Epithelial cell of esophagus (primary cell): Measurements from ENCODE around the gene AHRR.

Source experiments
- DNase-seq: peaks from one replicate; pipeline ENCODE4 v3.0.0; 2010; ENCODE audit warnings: low read depth
- H3K4me3 ChIP-seq: 2 replicates; pipeline ENCODE4 v1.5.1; 2011; ENCODE audit warnings: mild to moderate bottlenecking, low read length, control low read depth
- TF ChIP-seq, protein P1 (sequence below): IDR thresholded peaks from 2 replicates; pipeline ENCODE4 v1.5.1; 2011; ENCODE audit warnings: low read depth, mild to moderate bottlenecking, low read length, control low read depth, inconsistent platforms; ENCODE audit not compliant: insufficient read depth; ENCODE audit errors: missing control alignments

AHRR gene

GRCh38 chr5:317086-317811 lies 4.3 kb upstream of the AHRR start:
- H3K4me3 ChIP-seq, result no peak overlapping the region
- peak; percentile 55 for DNase-seq
- TF ChIP-seq, protein P1, sequence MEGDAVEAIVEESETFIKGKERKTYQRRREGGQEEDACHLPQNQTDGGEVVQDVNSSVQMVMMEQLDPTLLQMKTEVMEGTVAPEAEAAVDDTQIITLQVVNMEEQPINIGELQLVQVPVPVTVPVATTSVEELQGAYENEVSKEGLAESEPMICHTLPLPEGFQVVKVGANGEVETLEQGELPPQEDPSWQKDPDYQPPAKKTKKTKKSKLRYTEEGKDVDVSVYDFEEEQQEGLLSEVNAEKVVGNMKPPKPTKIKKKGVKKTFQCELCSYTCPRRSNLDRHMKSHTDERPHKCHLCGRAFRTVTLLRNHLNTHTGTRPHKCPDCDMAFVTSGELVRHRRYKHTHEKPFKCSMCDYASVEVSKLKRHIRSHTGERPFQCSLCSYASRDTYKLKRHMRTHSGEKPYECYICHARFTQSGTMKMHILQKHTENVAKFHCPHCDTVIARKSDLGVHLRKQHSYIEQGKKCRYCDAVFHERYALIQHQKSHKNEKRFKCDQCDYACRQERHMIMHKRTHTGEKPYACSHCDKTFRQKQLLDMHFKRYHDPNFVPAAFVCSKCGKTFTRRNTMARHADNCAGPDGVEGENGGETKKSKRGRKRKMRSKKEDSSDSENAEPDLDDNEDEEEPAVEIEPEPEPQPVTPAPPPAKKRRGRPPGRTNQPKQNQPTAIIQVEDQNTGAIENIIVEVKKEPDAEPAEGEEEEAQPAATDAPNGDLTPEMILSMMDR, result peak; percentile 49

DNA sequence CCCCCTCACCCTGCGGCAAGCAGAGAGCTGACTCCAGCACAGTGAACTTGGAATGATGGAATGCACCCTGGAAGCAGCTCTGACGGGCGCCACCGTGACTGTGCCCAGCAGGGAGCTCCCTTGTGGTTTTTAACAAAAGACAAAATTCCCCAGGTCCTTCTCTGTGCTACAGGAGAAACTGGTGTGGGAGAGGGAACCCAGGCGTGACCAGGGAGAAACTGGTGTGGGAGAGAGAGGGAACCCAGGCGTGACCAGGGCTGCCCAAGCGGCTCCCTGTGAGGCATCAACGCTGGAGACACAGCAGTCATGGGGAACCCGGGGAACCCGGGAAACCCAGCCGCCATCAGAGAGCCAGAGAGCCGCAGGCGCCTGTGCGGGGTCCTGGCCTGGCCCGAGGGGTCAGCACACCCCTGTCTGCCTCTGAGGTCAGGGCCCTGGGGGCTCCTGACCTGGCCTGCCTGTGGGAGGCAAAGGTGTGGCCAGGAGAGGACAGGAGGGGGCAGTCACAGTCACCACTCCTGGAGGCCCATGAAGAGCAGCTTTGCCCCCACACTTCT lies 3.1 kb upstream of the AHRR start:
- DNase-seq, result peak; percentile 27
- no peak overlapping the region for H3K4me3 ChIP-seq
- TF ChIP-seq, protein P1, result no peak

DNA sequence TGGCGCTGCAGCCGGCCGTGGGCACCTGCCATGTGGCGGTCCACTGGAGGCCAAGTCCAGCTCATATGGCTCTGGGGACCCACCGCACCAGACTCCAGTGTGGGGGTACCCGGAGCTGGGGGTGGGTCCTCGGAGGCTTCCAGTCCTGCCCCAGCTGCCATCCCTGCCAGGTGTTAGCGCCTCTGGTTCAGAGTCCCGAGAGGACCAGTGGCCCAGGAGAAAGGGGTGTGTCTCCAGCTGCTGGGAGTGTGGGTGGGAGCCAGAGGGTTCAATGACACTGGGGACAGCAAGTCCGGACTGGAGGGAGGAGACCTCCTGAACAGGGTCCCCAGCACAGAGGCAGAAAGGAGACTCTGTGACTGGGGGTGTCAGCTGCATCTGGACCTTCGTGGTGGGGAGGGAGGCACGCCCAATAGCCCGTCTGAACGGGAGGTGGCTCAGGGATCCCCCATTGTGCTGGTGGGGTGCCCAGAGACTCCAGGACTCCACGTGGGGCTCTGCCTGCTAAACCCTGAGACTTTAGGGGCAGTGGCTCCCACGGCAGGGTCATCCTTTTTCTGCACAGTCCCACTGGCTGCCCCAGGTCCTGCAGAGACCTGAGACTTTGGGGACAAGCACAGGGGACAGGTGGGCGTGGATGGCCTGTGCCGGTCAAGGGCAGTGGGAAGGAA lies 2.4 kb upstream of the AHRR start:
- TF ChIP-seq, protein P1, result no peak
- no peak overlapping the region for H3K4me3 ChIP-seq
- no peak for DNase-seq

DNA sequence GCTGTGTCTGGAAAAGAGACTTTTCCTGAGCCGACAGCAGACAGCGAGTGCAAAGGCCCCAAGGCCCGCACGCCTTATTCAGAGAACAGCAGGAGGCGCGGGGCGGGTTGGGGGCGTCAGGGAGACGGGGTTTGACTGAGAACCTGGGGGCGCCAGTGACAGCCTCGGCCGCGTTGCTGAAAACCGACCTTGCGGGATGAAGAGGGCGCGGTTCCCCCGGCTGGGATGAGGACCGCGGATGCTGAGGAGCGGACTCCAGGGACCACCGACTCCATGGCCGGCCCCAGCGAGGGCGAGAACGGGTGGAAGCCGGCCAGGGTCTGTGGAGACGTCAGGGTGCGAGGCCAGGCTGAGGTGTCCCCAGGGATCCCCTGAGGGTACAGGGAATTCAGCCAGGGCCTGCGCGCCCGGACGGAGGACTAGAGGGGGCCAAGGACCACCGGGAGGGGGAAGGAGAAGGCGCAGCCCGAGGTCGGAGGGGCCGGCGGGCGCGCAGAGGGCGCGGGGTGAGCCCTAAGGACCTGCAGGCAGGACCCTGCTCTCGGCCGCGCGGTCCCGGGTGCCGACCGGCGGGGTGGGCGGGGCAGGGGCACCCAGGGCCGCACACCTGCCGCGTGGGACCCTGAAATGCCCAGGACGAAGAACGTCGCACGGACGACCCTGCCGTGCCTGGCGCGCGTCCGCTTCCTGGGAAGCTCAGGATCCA lies 837 bp upstream of the AHRR start:
- no peak overlapping the region for H3K4me3 ChIP-seq
- TF ChIP-seq, protein P1, result no peak
- no peak for DNase-seq

- TF ChIP-seq, protein P1, result no peak
- H3K4me3 ChIP-seq, result no peak overlapping the region
- DNase-seq, result no peak
These were observed 275 bp downstream of the AHRR start for GRCh38 chr5:321726-322251.

GRCh38 chr5:322281-322941 lies 897 bp downstream of the AHRR start:
- H3K4me3 ChIP-seq, result no peak overlapping the region
- no peak for DNase-seq
- TF ChIP-seq, protein P1, result no peak
